BE2C (cell line): ENCODE results near the gene WDR91. TPM values are rescaled to one million over a fixed set of nuclear protein-coding genes. Genes with fewer than 3 reads are reported as not detected.

Experiments used
- DNase-seq: peaks from one replicate; pipeline ENCODE4 v3.0.0-alpha.2; 2020
- H3K27me3 ChIP-seq: fragments of 250-450 bp; sonication (Bioruptor Pico); 2 replicates; pipeline ENCODE4 v1.5.1; 2020; ENCODE audit warnings: mild to moderate bottlenecking
- H3K36me3 ChIP-seq: fragments of 250-450 bp; sonication (Bioruptor Pico); 2 replicates; pipeline ENCODE4 v1.5.1; 2020; ENCODE audit warnings: mild to moderate bottlenecking
- H3K4me1 ChIP-seq: fragments of 250-450 bp; sonication (Bioruptor Pico); 2 replicates; pipeline ENCODE4 v1.5.1; 2020
- H3K4me3 ChIP-seq: 2 replicates; pipeline ENCODE4 v1.5.1; 2011; ENCODE audit warnings: low read depth, low read length
- H3K9me3 ChIP-seq: fragments of 250-450 bp; sonication (Bioruptor Pico); 2 replicates; pipeline ENCODE4 v1.5.1; 2020
- CTCF ChIP-seq: IDR thresholded peaks from 2 replicates; pipeline ENCODE4 v1.5.1; 2012; ENCODE audit warnings: mild to moderate bottlenecking, low read depth, low read length
- polyA plus RNA-seq: library from polyadenylated mRNA; unstranded; fragments of >200 nt; gene quantifications from one replicate; pipeline ENCODE4 v1.2.1, GENCODE V29; 2012; ENCODE audit warnings: low read depth, missing spikeins; ENCODE audit not compliant: insufficient read length, insufficient read depth

Gene WDR91
- polyA plus RNA-seq, result 21.4 TPM

GRCh38 chr7:135211179-135211945, at the start of gene WDR91:
WDR91 (minus strand) TSS chr7:135211526; CDS start chr7:135211502, 24 bp downstream.
- peak; percentile 98 for DNase-seq
- no peak for TF ChIP-seq CTCF
- Histone ChIP-seq H3K4me1 (0 out of 2 replicates have a peak, but pooled peaks cover 3% of the 10 kb centered on the region), H3K9me3 (no peaks in the 10 kb centered on the region), H3K4me3 (peak within 1 kb of the TSS; percentile 83), H3K36me3 (no peaks in the 10 kb centered on the region), H3K27me3 (no peaks in the 10 kb centered on the region)

- TF ChIP-seq CTCF, result no peak
- no peaks in the 10 kb centered on the region for H3K27me3 ChIP-seq
- no peaks in the 10 kb centered on the region for H3K36me3 ChIP-seq
- H3K4me3 ChIP-seq, result no peak overlapping the region
- no peak for DNase-seq
- no peaks in the 10 kb centered on the region for H3K4me1 ChIP-seq
- H3K9me3 ChIP-seq, result peaks cover 2% of the 10 kb centered on the region; the same call in 1 of the 2 replicates
Observed at GRCh38 chr7:135260470-135260869, 49.1 kb upstream of the WDR91 start.

GRCh38 chr7:135259702-135260101, 48.4 kb upstream of the WDR91 start:
- no peaks in the 10 kb centered on the region for H3K36me3 ChIP-seq
- no peak for TF ChIP-seq CTCF
- no peak for DNase-seq

GRCh38 chr7:135258585-135258984, 47.3 kb upstream of the WDR91 start:
- peaks cover 5% of the 10 kb centered on the region; the same call in 1 of the 2 replicates for H3K4me1 ChIP-seq
- TF ChIP-seq CTCF, result no peak

More at GRCh38 chr7:135259702-135260101, 48.4 kb upstream of the WDR91 start:
- Histone ChIP-seq H3K4me3 (no peak overlapping the region), H3K27me3 (no peaks in the 10 kb centered on the region), H3K9me3 (peaks cover 2% of the 10 kb centered on the region; the same call in 1 of the 2 replicates), H3K4me1 (no peaks in the 10 kb centered on the region)

GRCh38 chr7:135257790-135258189, 46.5 kb upstream of the WDR91 start:
- no peak for TF ChIP-seq CTCF
- Histone ChIP-seq H3K4me1 (peaks cover 5% of the 10 kb centered on the region; the same call in 1 of the 2 replicates), H3K4me3 (no peak overlapping the region), H3K36me3 (no peaks in the 10 kb centered on the region), H3K9me3 (no peaks in the 10 kb centered on the region), H3K27me3 (no peaks in the 10 kb centered on the region)
- DNase-seq, result no peak

More at GRCh38 chr7:135258585-135258984, 47.3 kb upstream of the WDR91 start:
- peaks cover 2% of the 10 kb centered on the region; the same call in 1 of the 2 replicates for H3K9me3 ChIP-seq
- H3K36me3 ChIP-seq, result no peaks in the 10 kb centered on the region
- H3K27me3 ChIP-seq, result no peaks in the 10 kb centered on the region
- DNase-seq, result no peak
- no peak overlapping the region for H3K4me3 ChIP-seq
